HepG2 (cell line): ENCODE data around the gene COQ7. TPM values are rescaled to one million over a fixed set of nuclear protein-coding genes. Genes with fewer than 3 reads are reported as not detected.

Experiments
- ATAC-seq: fragments of 200-7000 bp; cut with Tn5 transposase; 3 replicates; pipeline ENCODE4 v1.9.1; 2020; ENCODE audit warnings: mild to moderate bottlenecking, moderate library complexity
- BruUV-seq: library from RNA; stranded (reverse); fragments of 400-500 nt; replicated peaks from 2 replicates; lab custom pipeline; 2021; lab: Mats Ljungman, UMichigan
- CTCF ChIA-PET: fragments of 300-600 bp; formaldehyde crosslinking; extraction: SDS; loops from one replicate; lab custom pipeline; 2021; ENCODE audit warnings: low total read pairs, inconsistent platforms, low intra/inter-chr PET ratio; lab: Yijun Ruan, JAX
- POLR2A ChIA-PET: fragments of 350-600 bp; sonication (Branson Sonifier 250); formaldehyde crosslinking; loops from one replicate; lab custom pipeline; 2020; ENCODE audit warnings: antibody characterized with exemption, inconsistent platforms; lab: Yijun Ruan, JAX
- DNase-seq: peaks from one replicate; pipeline ENCODE4 v3.0.0-alpha.2; 2015; ENCODE audit warnings: low spot score
- FAIRE-seq: peaks from 3 replicates; lab custom pipeline; 2011; peaks lifted over from hg19 to GRCh38; lab: Jason Lieb, UNC
- H2AFZ ChIP-seq: one replicate; pipeline ENCODE4 v1.6.1; 2011; ENCODE audit warnings: low read length, inconsistent platforms
- H3K27ac ChIP-seq: fragments of 300-600 bp; 3 replicates; pipeline ENCODE4 v1.8.0; 2011; ENCODE audit warnings: mixed run types, mild to moderate bottlenecking, mixed read lengths, low read length, inconsistent platforms; ENCODE audit not compliant: insufficient read depth; ENCODE audit errors: extremely low read length
- H3K27me3 ChIP-seq, 2 experiments: fragments of 200-600 bp in 1 of 2; 2 replicates in 1 of 2; 3 replicates in 1 of 2; pipeline versions ENCODE4 v1.6.0 to v1.8.0; 2011; ENCODE audit warnings: low read length in 2 of 2, mild to moderate bottlenecking in 2 of 2, moderate library complexity in 2 of 2, inconsistent platforms in 1 of 2; ENCODE audit not compliant: insufficient read depth in 2 of 2, control insufficient read depth in 1 of 2
- H3K36me3 ChIP-seq, 2 experiments: fragments of 200-600 bp in 1 of 2; replicated peaks in 1 of 2; 2 replicates in 1 of 2; 3 replicates in 1 of 2; pipeline versions ENCODE4 v1.5.1 to v1.8.0; 2011; ENCODE audit warnings: low read length in 2 of 2, inconsistent platforms in 1 of 2; ENCODE audit not compliant: insufficient read depth in 2 of 2, control insufficient read depth in 1 of 2
- H3K4me1 ChIP-seq: 2 replicates; pipeline ENCODE4 v1.5.1; 2012; ENCODE audit warnings: low read length, inconsistent platforms; ENCODE audit not compliant: insufficient read depth
- H3K4me2 ChIP-seq: 2 replicates; pipeline ENCODE4 v1.6.0; 2011; ENCODE audit warnings: low read depth, low read length, inconsistent platforms
- H3K4me3 ChIP-seq, 3 experiments: fragments of 200-600 bp in 1 of 3; sonication (generic), shearing (Covaris generic) in 1 of 3; replicated peaks in 1 of 3; 2 replicates each; pipeline ENCODE4 v1.5.1; 2011 to 2016; ENCODE audit warnings: low read length in 3 of 3, inconsistent platforms in 2 of 3, low read depth in 2 of 3, mild to moderate bottlenecking in 2 of 3, control low read depth in 1 of 3, mixed read lengths in 1 of 3; ENCODE audit not compliant: insufficient read depth in 1 of 3
- H3K79me2 ChIP-seq: one replicate; pipeline ENCODE4 v1.6.1; 2011; ENCODE audit warnings: low read length, inconsistent platforms; ENCODE audit not compliant: insufficient read depth
- H3K9ac ChIP-seq: 2 replicates; pipeline ENCODE4 v1.6.0; 2011; ENCODE audit warnings: mild to moderate bottlenecking, low read depth, low read length, inconsistent platforms; ENCODE audit not compliant: insufficient read depth
- H3K9me3 ChIP-seq: 2 replicates; pipeline ENCODE4 v1.5.1; 2012; ENCODE audit warnings: mild to moderate bottlenecking, low read length
- H4K20me1 ChIP-seq: 2 replicates; pipeline ENCODE4 v1.6.0; 2011; ENCODE audit warnings: inconsistent platforms, mild to moderate bottlenecking, low read length, moderate library complexity; ENCODE audit not compliant: insufficient read depth
- E2F5 ChIP-seq: sonication (generic); formaldehyde crosslinking; conservative IDR thresholded peaks from 2 replicates; pipeline ENCODE4 v1.4.0; 2020; ENCODE audit warnings: missing genetic modification reagents
- ELF1 ChIP-seq: sonication (generic); formaldehyde crosslinking; IDR thresholded peaks from 2 replicates; pipeline ENCODE4 v1.4.0; 2020; ENCODE audit warnings: missing genetic modification reagents
- FIP1L1 ChIP-seq: fragments of 200-400 bp; formaldehyde crosslinking; IDR thresholded peaks from 2 replicates; pipeline ENCODE4 v1.6.1; 2018; ENCODE audit warnings: low read depth, mild to moderate bottlenecking, low read length, moderate library complexity, borderline replicate concordance; ENCODE audit not compliant: insufficient read depth
- FOXC1 ChIP-seq: sonication (generic); formaldehyde crosslinking; IDR thresholded peaks from 2 replicates; pipeline ENCODE4 v1.8.0; 2022; ENCODE audit warnings: mild to moderate bottlenecking, missing genetic modification reagents, borderline replicate concordance
- HDAC1 ChIP-seq: sonication (generic); formaldehyde crosslinking; IDR thresholded peaks from 2 replicates; pipeline ENCODE4 v1.5.1; 2020; ENCODE audit warnings: mild to moderate bottlenecking, missing genetic modification reagents
- MAF1 ChIP-seq: sonication (generic); formaldehyde crosslinking; IDR thresholded peaks from 2 replicates; pipeline ENCODE4 v1.5.0; 2020; ENCODE audit warnings: missing genetic modification reagents, borderline replicate concordance
- MXI1 ChIP-seq: IDR thresholded peaks from 3 replicates; pipeline ENCODE4 v1.6.1; 2012; ENCODE audit warnings: low read depth, low read length, inconsistent platforms, borderline replicate concordance
- PHF5A ChIP-seq: IDR thresholded peaks from one replicate; pipeline ENCODE4 v1.6.1; 2018; ENCODE audit warnings: low read depth, missing genetic modification reagents; ENCODE audit not compliant: unreplicated experiment
- RFXANK ChIP-seq: IDR thresholded peaks from 2 replicates; pipeline ENCODE4 v1.6.1; 2016
- ZBTB10 ChIP-seq: sonication (generic); formaldehyde crosslinking; IDR thresholded peaks from 2 replicates; pipeline ENCODE4 v1.4.0; 2020; ENCODE audit warnings: missing genetic modification reagents, borderline replicate concordance
- ZBTB39 ChIP-seq: sonication (generic); formaldehyde crosslinking; IDR thresholded peaks from 2 replicates; pipeline ENCODE4 v1.5.0; 2020; ENCODE audit warnings: missing genetic modification reagents
- ZMAT5 ChIP-seq: sonication (generic); formaldehyde crosslinking; IDR thresholded peaks from 2 replicates; pipeline ENCODE4 v1.5.0; 2020; ENCODE audit warnings: mild to moderate bottlenecking, low read depth, missing genetic modification reagents, borderline replicate concordance
- ZNF260 ChIP-seq: sonication (generic); formaldehyde crosslinking; IDR thresholded peaks from 2 replicates; pipeline ENCODE4 v1.4.0; 2020; ENCODE audit warnings: missing genetic modification reagents, low read depth, mild to moderate bottlenecking, borderline replicate concordance
- ZNF530 ChIP-seq: sonication (generic); formaldehyde crosslinking; IDR thresholded peaks from 2 replicates; pipeline ENCODE4 v1.5.0; 2020; ENCODE audit warnings: low read depth, mild to moderate bottlenecking, missing genetic modification reagents
- ZSCAN22 ChIP-seq: sonication (generic); formaldehyde crosslinking; IDR thresholded peaks from 2 replicates; pipeline ENCODE4 v1.4.0; 2020; ENCODE audit warnings: mild to moderate bottlenecking, missing genetic modification reagents
- WGBS: methylation state at CpG from one replicate; pipeline ENCODE4 v1.1.6; 2017; ENCODE audit warnings: low lambda C conversion rate; 5-methylcytosine and 5-hydroxymethylcytosine counted together
- in situ Hi-C: cut with HindIII; loops from 2 replicates; pipeline ENCODE4 v1.10.0; 2017; ENCODE audit warnings: low pct_unique_long_range_greater_than_20kb; ENCODE audit not compliant: extremely low pct_ligation_motif_present
- intact Hi-C: fragments of 100-400 bp; cut with micrococcal nuclease; formaldehyde crosslinking; loops from one replicate; pipeline ENCODE4 v1.10.0; 2022; ENCODE audit not compliant: unreplicated experiment
- polyA plus RNA-seq, 8 experiments: library from polyadenylated mRNA; depleted of rRNA in 3 of 8; stranded (reverse) in 7 of 8; unstranded in 1 of 8; fragments of >200 nt; fragmentation: Illumina TruSeq in 4 of 8; extraction: Trizol in 4 of 8; gene quantifications; 2 replicates each; pipeline versions ENCODE4 v1.2.1 to v1.2.3, GENCODE V29; 2011 to 2016; ENCODE audit warnings: low read depth in 4 of 8, missing spikeins in 1 of 8, mixed read lengths in 1 of 8; ENCODE audit not compliant: insufficient read depth in 1 of 8
- total RNA-seq, 5 experiments: library from RNA; depleted of rRNA; stranded (reverse); fragments of >200 nt; fragmentation: Illumina TruSeq; extraction: Trizol; gene quantifications; 2 replicates each; pipeline ENCODE4 v1.2.3, GENCODE V29; 2016; ENCODE audit warnings: low read depth in 1 of 5

Gene COQ7
- total and polyA plus RNA-seq, 2 of the 13 experiments (the other 11 are each of a cell fraction or from before 2014, with no cell fraction given): 20.1 to 45.7 TPM

GRCh38 chr16:19033761-19034160 is 33.7 kb upstream of the COQ7 start (continued):
- TF ChIP-seq HDAC1 (CRISPR knock-in tag): no peak

- WGBS: 94% methylated on average over 2 of the region's 2 CpGs
- TF ChIP-seq E2F5 (CRISPR knock-in tag) (no peak), PHF5A (CRISPR knock-in tag) (no peak), ELF1 (CRISPR knock-in tag) (no peak), ZMAT5 (CRISPR knock-in tag) (no peak), ZBTB10 (CRISPR knock-in tag) (no peak), ZNF260 (CRISPR knock-in tag) (no peak), ZSCAN22 (CRISPR knock-in tag) (no peak), MAF1 (no peak), ZNF530 (CRISPR knock-in tag) (no peak), FIP1L1 (no peak), ZBTB39 (no peak), FOXC1 (no peak), RFXANK (no peak), MXI1 (no peak)
- intact Hi-C loops (no loop called here), in situ Hi-C loops (no loop called here)
- CTCF ChIA-PET: no interaction called here
- H3K27ac ChIP-seq: no peak overlapping the region
- no peaks in the 10 kb centered on the region for H3K27me3 ChIP-seq
- DNase-seq (no peak), FAIRE-seq (no peak), ATAC-seq (no peak)
- H3K9ac ChIP-seq: no peak overlapping the region
- no peak overlapping the region for H3K4me3 ChIP-seq
- H3K4me1 ChIP-seq: no peaks in the 10 kb centered on the region
- BruUV-seq: no TSS peak
- H3K9me3 ChIP-seq: no peaks in the 10 kb centered on the region
- peaks cover 6 to 10% of the 10 kb centered on the region in 2 experiments; a peak in 2 of 5 replicates for H3K36me3 ChIP-seq
- POLR2A ChIA-PET: no interaction called here
- no peaks in the 10 kb centered on the region for H3K79me2 ChIP-seq
- no peak overlapping the region for H2AFZ ChIP-seq
- no peaks in the 10 kb centered on the region for H4K20me1 ChIP-seq
- H3K4me2 ChIP-seq: no peak overlapping the region
Observed at GRCh38 chr16:19040400-19040799, 27.0 kb upstream of the COQ7 start.
